Activated naive CD4-positive, alpha-beta T cell treated with anti-CD3 and anti-CD28 coated beads, Interleukin-2, amount 50 U/mL, for 24 hours (primary cell): ENCODE data around the gene SRM.
"Not testable (repeated sequence)": the region's sequence is repeated elsewhere in the genome, so short reads cannot be mapped to it uniquely, and the experiment has no call there.

Source experiments
- H3K27ac Mint-ChIP-seq: one replicate; pipeline ENCODE4 v1.8.0; 2021; ENCODE audit warnings: mild to moderate bottlenecking, mixed read lengths
- H3K27me3 Mint-ChIP-seq: one replicate; pipeline ENCODE4 v1.8.0; 2021; ENCODE audit warnings: mixed read lengths
- H3K36me3 Mint-ChIP-seq: one replicate; pipeline ENCODE4 v1.8.0; 2021; ENCODE audit warnings: mixed read lengths
- H3K4me1 Mint-ChIP-seq: one replicate; pipeline ENCODE4 v1.8.0; 2021; ENCODE audit warnings: mixed read lengths
- H3K4me3 Mint-ChIP-seq: one replicate; pipeline ENCODE4 v1.8.0; 2021; ENCODE audit warnings: mild to moderate bottlenecking, mixed read lengths
- H3K9me3 Mint-ChIP-seq: one replicate; pipeline ENCODE4 v1.8.0; 2021; ENCODE audit warnings: mixed read lengths

SRM gene

GRCh38 chr1:11059968-11060830, at the start of gene SRM:
Gene SRM, minus strand, starts transcription at chr1:11060018. Its CDS starts 75 bp downstream, at chr1:11059943.
- Mint-ChIP-seq H3K9me3 (no peaks in the 10 kb centered on the region), H3K4me1 (peaks cover 26% of the 10 kb centered on the region), H3K36me3 (peaks cover 8% of the 10 kb centered on the region), H3K27me3 (no peaks in the 10 kb centered on the region), H3K27ac (peak within 1 kb of the TSS; percentile 93), H3K4me3 (peak within 1 kb of the TSS; percentile 96)

DNA sequence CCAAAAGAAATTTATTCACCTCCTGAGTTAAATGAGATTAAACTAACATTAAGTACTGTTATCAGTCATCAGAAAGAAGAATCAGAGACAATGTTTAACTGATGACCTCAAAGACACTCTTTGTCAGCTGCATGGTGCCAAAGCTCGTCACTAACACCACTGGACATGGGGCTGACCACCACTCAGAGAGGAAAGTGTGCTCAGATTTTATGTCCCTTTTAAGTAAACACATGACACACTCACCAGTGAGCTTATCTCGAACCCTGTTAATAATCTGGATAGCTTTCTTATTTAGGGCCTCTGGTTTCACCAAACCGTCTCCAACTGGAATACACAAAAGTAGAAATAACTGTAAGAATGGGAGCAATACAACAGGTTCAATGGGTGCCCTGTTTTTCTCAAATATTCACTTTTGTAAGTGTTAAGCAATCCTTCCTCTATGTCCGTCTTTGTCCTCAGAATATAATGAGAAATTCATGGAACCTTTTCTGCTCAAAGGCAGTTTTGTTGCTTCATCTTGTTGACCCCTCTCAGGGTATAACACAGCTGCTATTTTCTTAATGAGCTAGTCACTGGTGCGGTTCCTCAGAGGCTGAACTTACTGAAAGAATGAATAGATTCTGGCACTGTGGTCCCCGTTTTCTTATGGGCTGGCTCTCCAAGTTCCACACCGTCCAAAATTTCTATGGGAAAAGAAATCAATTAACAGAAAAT, 49.4 kb upstream of the SRM start:
- no peaks in the 10 kb centered on the region for H3K9me3 Mint-ChIP-seq
- H3K4me3 Mint-ChIP-seq = no peak overlapping the region
- no peaks in the 10 kb centered on the region for H3K27me3 Mint-ChIP-seq
- no peaks in the 10 kb centered on the region for H3K4me1 Mint-ChIP-seq
- H3K36me3 Mint-ChIP-seq = peaks cover 8% of the 10 kb centered on the region
- H3K27ac Mint-ChIP-seq = no peak overlapping the region

- Mint-ChIP-seq H3K36me3 (peaks cover 6% of the 10 kb centered on the region), H3K27me3 (no peaks in the 10 kb centered on the region), H3K9me3 (no peaks in the 10 kb centered on the region), H3K4me3 (no peak overlapping the region), H3K27ac (no peak overlapping the region), H3K4me1 (no peaks in the 10 kb centered on the region)
Measured at GRCh38 chr1:11107599-11107998, 47.8 kb upstream of the SRM start.

GRCh38 chr1:11105586-11105985, 45.8 kb upstream of the SRM start:
- peaks cover 5% of the 10 kb centered on the region for H3K4me1 Mint-ChIP-seq
- H3K36me3 Mint-ChIP-seq = peaks cover 6% of the 10 kb centered on the region
- H3K27me3 Mint-ChIP-seq = no peaks in the 10 kb centered on the region
- H3K9me3 Mint-ChIP-seq = no peaks in the 10 kb centered on the region
- H3K27ac Mint-ChIP-seq = peak overlapping the region; percentile 25
- no peak overlapping the region for H3K4me3 Mint-ChIP-seq

GRCh38 chr1:11101347-11101746, 41.5 kb upstream of the SRM start:
- Mint-ChIP-seq H3K27me3 (no peaks in the 10 kb centered on the region), H3K36me3 (peaks cover 4% of the 10 kb centered on the region), H3K4me3 (peak overlapping the region; percentile 68), H3K4me1 (peaks cover 19% of the 10 kb centered on the region), H3K9me3 (no peaks in the 10 kb centered on the region), H3K27ac (no peak overlapping the region)

- H3K4me1 Mint-ChIP-seq = peaks cover 19% of the 10 kb centered on the region
- not testable (repeated sequence) for H3K4me3 Mint-ChIP-seq, H3K27ac Mint-ChIP-seq, H3K27me3 Mint-ChIP-seq, H3K36me3 Mint-ChIP-seq, H3K9me3 Mint-ChIP-seq
Measured at GRCh38 chr1:11100806-11101205, 41.0 kb upstream of the SRM start.

GRCh38 chr1:11100149-11100493, 40.3 kb upstream of the SRM start:
- Mint-ChIP-seq H3K27ac (peak overlapping the region; percentile 95), H3K4me1 (peaks cover 19% of the 10 kb centered on the region), H3K36me3 (peaks cover 4% of the 10 kb centered on the region), H3K4me3 (peak overlapping the region; percentile 99), H3K9me3 (no peaks in the 10 kb centered on the region), H3K27me3 (no peaks in the 10 kb centered on the region)

- Mint-ChIP-seq H3K27me3 (no peaks in the 10 kb centered on the region), H3K4me3 (peak within 1 kb of the TSS; percentile 99), H3K9me3 (no peaks in the 10 kb centered on the region), H3K27ac (peak within 1 kb of the TSS; percentile 95), H3K36me3 (peaks cover 4% of the 10 kb centered on the region), H3K4me1 (peaks cover 19% of the 10 kb centered on the region)
Measured at GRCh38 chr1:11099310-11100148, 39.7 kb upstream of the SRM start, which contains the start of gene EXOSC10. Gene EXOSC10, minus strand, starts transcription at chr1:11099869. Its CDS starts 38 bp downstream, at chr1:11099831.

GRCh38 chr1:11098931-11099309, 39.1 kb upstream of the SRM start:
- peaks cover 19% of the 10 kb centered on the region for H3K4me1 Mint-ChIP-seq

DNA sequence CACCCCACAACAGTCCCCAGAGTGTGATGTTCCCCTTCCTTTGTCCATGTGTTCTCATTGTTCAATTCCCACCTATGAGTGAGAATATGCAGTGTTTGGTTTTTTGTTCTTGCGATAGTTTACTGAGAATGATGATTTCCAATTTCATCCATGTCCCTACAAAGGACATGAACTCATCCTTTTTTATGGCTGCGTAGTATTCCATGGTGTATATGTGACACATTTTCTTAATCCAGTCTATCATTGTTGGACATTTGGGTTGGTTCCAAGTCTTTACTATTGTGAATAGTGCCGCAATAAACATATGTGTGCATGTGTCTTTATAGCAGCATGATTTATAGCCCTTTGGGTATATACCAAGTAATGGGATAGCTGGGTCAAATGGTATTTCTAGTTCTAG, 24.0 kb upstream of the SRM start:
- not testable (repeated sequence) for H3K27me3 Mint-ChIP-seq, H3K4me3 Mint-ChIP-seq, H3K27ac Mint-ChIP-seq, H3K9me3 Mint-ChIP-seq, H3K4me1 Mint-ChIP-seq
- peaks cover 25% of the 10 kb centered on the region for H3K36me3 Mint-ChIP-seq

More at GRCh38 chr1:11098931-11099309, 39.1 kb upstream of the SRM start:
- H3K4me3 Mint-ChIP-seq = peak overlapping the region; percentile 99
- H3K36me3 Mint-ChIP-seq = peaks cover 4% of the 10 kb centered on the region
- no peaks in the 10 kb centered on the region for H3K27me3 Mint-ChIP-seq
- peak overlapping the region; percentile 95 for H3K27ac Mint-ChIP-seq
- no peaks in the 10 kb centered on the region for H3K9me3 Mint-ChIP-seq

DNA sequence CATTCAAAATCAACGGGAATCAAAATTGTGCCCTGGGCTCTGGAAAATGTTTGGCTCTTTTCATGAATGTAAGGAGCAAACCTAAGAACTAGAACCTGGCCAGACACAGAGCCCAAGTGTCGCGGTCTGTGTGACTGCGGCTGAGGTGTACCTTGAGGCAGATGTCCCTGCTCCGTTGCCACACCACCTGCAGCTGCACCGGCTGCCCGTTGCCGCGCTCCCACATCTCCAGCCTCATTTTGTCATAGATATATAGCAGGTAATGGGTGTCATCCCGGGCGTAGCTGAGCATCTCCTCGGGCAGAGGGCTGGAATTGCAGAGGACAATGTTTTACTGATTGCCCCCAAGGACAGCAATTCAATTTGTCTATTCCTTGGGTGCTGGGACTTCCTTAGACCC, 21.1 kb upstream of the SRM start:
- H3K9me3 Mint-ChIP-seq = no peaks in the 10 kb centered on the region
- no peaks in the 10 kb centered on the region for H3K4me1 Mint-ChIP-seq
- no peak overlapping the region for H3K27ac Mint-ChIP-seq
- H3K27me3 Mint-ChIP-seq = no peaks in the 10 kb centered on the region
- peaks cover 16% of the 10 kb centered on the region for H3K36me3 Mint-ChIP-seq
- no peak overlapping the region for H3K4me3 Mint-ChIP-seq

- H3K27ac Mint-ChIP-seq = no peak overlapping the region
Measured at GRCh38 chr1:11078631-11079030, 18.8 kb upstream of the SRM start.

DNA sequence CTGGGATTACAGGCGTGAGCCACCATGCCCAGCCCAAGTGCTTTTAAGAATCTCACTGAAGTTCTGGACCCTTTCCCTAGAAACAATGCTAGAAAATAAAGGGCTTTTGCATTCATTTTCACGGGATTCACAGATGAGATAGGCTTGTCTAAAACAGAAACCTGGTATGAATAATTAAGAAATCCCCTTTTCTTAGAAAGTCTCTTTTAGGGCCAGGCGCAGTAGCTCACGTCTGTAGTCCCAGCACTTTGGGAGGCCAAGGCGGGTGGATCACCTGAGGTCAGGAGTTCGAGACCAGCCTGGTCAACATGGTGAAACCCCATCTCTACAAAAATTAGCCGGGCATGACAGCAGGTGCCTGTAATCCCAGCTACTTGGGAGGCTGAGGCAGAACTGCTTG, 13.6 kb upstream of the SRM start:
- H3K36me3 Mint-ChIP-seq, H3K4me3 Mint-ChIP-seq, H3K27ac Mint-ChIP-seq, H3K4me1 Mint-ChIP-seq, H3K9me3 Mint-ChIP-seq, H3K27me3 Mint-ChIP-seq: not testable (repeated sequence)

More at GRCh38 chr1:11078631-11079030, 18.8 kb upstream of the SRM start:
- H3K36me3 Mint-ChIP-seq = peaks cover 9% of the 10 kb centered on the region
- H3K4me1 Mint-ChIP-seq = no peaks in the 10 kb centered on the region
- H3K9me3 Mint-ChIP-seq = no peaks in the 10 kb centered on the region
- H3K27me3 Mint-ChIP-seq = no peaks in the 10 kb centered on the region
- H3K4me3 Mint-ChIP-seq = no peak overlapping the region

GRCh38 chr1:11072216-11072917, 12.5 kb upstream of the SRM start:
- H3K27ac Mint-ChIP-seq = no peak overlapping the region
- no peak overlapping the region for H3K4me3 Mint-ChIP-seq
- H3K4me1 Mint-ChIP-seq = no peaks in the 10 kb centered on the region
- peaks cover 6% of the 10 kb centered on the region for H3K36me3 Mint-ChIP-seq
- H3K27me3 Mint-ChIP-seq = no peaks in the 10 kb centered on the region
- H3K9me3 Mint-ChIP-seq = no peaks in the 10 kb centered on the region
